Smooth muscle cell (in vitro differentiated cells): ENCODE data around the gene BMERB1. TPM values are rescaled to one million over a fixed set of nuclear protein-coding genes. Genes with fewer than 3 reads are reported as not detected.
"Not testable (repeated sequence)": the region's sequence is repeated elsewhere in the genome, so short reads cannot be mapped to it uniquely, and the experiment has no call there.

Experiments used
- DNase-seq: peaks from one replicate; lab custom pipeline; 2025; ENCODE audit not compliant: unreplicated experiment; lab: John Stamatoyannopoulos, UW
- H2AFZ ChIP-seq: fragments of 200-600 bp; sonication (generic); 2 replicates; pipeline ENCODE4 v1.6.0; 2016; ENCODE audit warnings: antibody characterized with exemption, low read depth, mild to moderate bottlenecking
- H3F3A ChIP-seq: fragments of 200-600 bp; sonication (generic); 2 replicates; pipeline ENCODE4 v1.6.0; 2017; ENCODE audit warnings: antibody characterized with exemption, low read depth
- H3K27ac ChIP-seq: fragments of 200-600 bp; sonication (generic); 2 replicates; pipeline ENCODE4 v1.5.1; 2016; ENCODE audit warnings: low read depth, mild to moderate bottlenecking
- H3K27me3 ChIP-seq: fragments of 200-600 bp; sonication (generic); 2 replicates; pipeline ENCODE4 v1.6.1; 2016; ENCODE audit warnings: low read depth, mild to moderate bottlenecking
- H3K36me3 ChIP-seq: fragments of 200-600 bp; sonication (generic); 2 replicates; pipeline ENCODE4 v1.5.1; 2016; ENCODE audit warnings: low read depth
- H3K4me1 ChIP-seq: fragments of 200-600 bp; sonication (generic); 2 replicates; pipeline ENCODE4 v1.5.1; 2016; ENCODE audit warnings: low read depth
- H3K4me2 ChIP-seq: fragments of 200-600 bp; sonication (generic); 2 replicates; pipeline ENCODE4 v1.6.0; 2016; ENCODE audit warnings: mild to moderate bottlenecking
- H3K4me3 ChIP-seq: fragments of 200-600 bp; sonication (generic); 2 replicates; pipeline ENCODE4 v1.5.1; 2016; ENCODE audit warnings: mild to moderate bottlenecking
- H3K79me2 ChIP-seq: fragments of 200-600 bp; sonication (generic); 2 replicates; pipeline ENCODE4 v1.6.0; 2016; ENCODE audit warnings: low read depth, mild to moderate bottlenecking
- H3K9ac ChIP-seq: fragments of 200-600 bp; sonication (generic); 2 replicates; pipeline ENCODE4 v1.6.0; 2016; ENCODE audit warnings: low read depth
- H3K9me3 ChIP-seq: fragments of 200-600 bp; sonication (generic); replicated peaks from 2 replicates; pipeline ENCODE4 v1.5.1; 2016; ENCODE audit warnings: low read depth
- H4K20me1 ChIP-seq: fragments of 200-600 bp; sonication (generic); 2 replicates; pipeline ENCODE4 v1.6.0; 2016; ENCODE audit warnings: low read depth
- CTCF ChIP-seq: fragments of 200-600 bp; sonication (generic); IDR thresholded peaks from 2 replicates; pipeline ENCODE4 v1.5.1; 2017; ENCODE audit warnings: borderline replicate concordance, mild to moderate bottlenecking, antibody characterized with exemption; ENCODE audit not compliant: insufficient read depth, poor library complexity, severe bottlenecking
- WGBS: methylation state at CpG from one replicate; pipeline ENCODE4 v1.1.7; 2016; ENCODE audit warnings: low lambda C conversion rate; 5-methylcytosine and 5-hydroxymethylcytosine counted together
- polyA plus RNA-seq: library from polyadenylated mRNA; unstranded; fragments of >200 nt; fragmentation: Nextera tagmentation; extraction: Ambion mirVana; gene quantifications from 2 replicates; pipeline ENCODE4 v1.2.1, GENCODE V29; 2016
- total RNA-seq: library from RNA; depleted of rRNA; stranded (reverse); fragments of >200 nt; gene quantifications from 2 replicates; pipeline ENCODE4 v1.2.3, GENCODE V29; 2014

Gene BMERB1
- total and polyA plus RNA-seq, 2 experiments from 2014 or later, result 16.5 to 20.0 TPM

GRCh38 chr16:15567823-15568222 is 133.4 kb downstream of the BMERB1 start:
- H3K4me3 ChIP-seq, result no peak overlapping the region
- DNase-seq, result no peak
- H3K79me2 ChIP-seq, result no peaks in the 10 kb centered on the region
- 92% methylated on average over 5 of the region's 5 CpGs for WGBS
- no peaks in the 10 kb centered on the region for H3K4me1 ChIP-seq
- no peak for TF ChIP-seq CTCF
- H3K36me3 ChIP-seq, result no peaks in the 10 kb centered on the region
- H4K20me1 ChIP-seq, result no peaks in the 10 kb centered on the region
- H3F3A ChIP-seq, result no peaks in the 10 kb centered on the region
- no peak overlapping the region for H3K9ac ChIP-seq
- H3K27ac ChIP-seq, result no peak overlapping the region
- no peaks in the 10 kb centered on the region for H3K9me3 ChIP-seq
- no peak overlapping the region for H3K4me2 ChIP-seq
- no peaks in the 10 kb centered on the region for H3K27me3 ChIP-seq
- H2AFZ ChIP-seq, result no peak overlapping the region

- not testable (repeated sequence) for H3K27ac ChIP-seq, H3K4me2 ChIP-seq, H3F3A ChIP-seq, H3K79me2 ChIP-seq, H3K36me3 ChIP-seq, H3K27me3 ChIP-seq, H3K9ac ChIP-seq, DNase-seq, H2AFZ ChIP-seq, H3K9me3 ChIP-seq, H3K4me1 ChIP-seq, H3K4me3 ChIP-seq, H4K20me1 ChIP-seq
- 87% methylated on average over 4 of the region's 4 CpGs for WGBS
These were observed 136.3 kb downstream of the BMERB1 start for GRCh38 chr16:15570666-15571065.

- Histone ChIP-seq H2AFZ (no peak overlapping the region), H3K4me3 (no peak overlapping the region), H3K79me2 (no peaks in the 10 kb centered on the region), H4K20me1 (no peaks in the 10 kb centered on the region), H3F3A (no peaks in the 10 kb centered on the region), H3K27ac (no peak overlapping the region), H3K4me1 (no peaks in the 10 kb centered on the region), H3K27me3 (no peaks in the 10 kb centered on the region), H3K36me3 (no peaks in the 10 kb centered on the region), H3K9ac (no peak overlapping the region), H3K9me3 (no peaks in the 10 kb centered on the region), H3K4me2 (no peak overlapping the region)
- no peak for TF ChIP-seq CTCF
- 81% methylated on average over 6 of the region's 6 CpGs for WGBS
- no peak for DNase-seq
These were observed 137.2 kb downstream of the BMERB1 start for GRCh38 chr16:15571557-15571956.

- Histone ChIP-seq H3K27me3 (no peaks in the 10 kb centered on the region), H3K4me2 (no peak overlapping the region)
- WGBS, result 68% methylated on average over 9 of the region's 9 CpGs
These were observed 138.1 kb downstream of the BMERB1 start for GRCh38 chr16:15572329-15573001.

More at GRCh38 chr16:15572329-15573001, 138.1 kb downstream of the BMERB1 start:
- Histone ChIP-seq H3K9ac (no peak overlapping the region), H2AFZ (no peak overlapping the region), H3K4me3 (no peak overlapping the region), H3K27ac (no peak overlapping the region), H3K4me1 (no peaks in the 10 kb centered on the region), H3K9me3 (no peaks in the 10 kb centered on the region), H4K20me1 (no peaks in the 10 kb centered on the region), H3K36me3 (no peaks in the 10 kb centered on the region), H3K79me2 (no peaks in the 10 kb centered on the region), H3F3A (no peaks in the 10 kb centered on the region)
- TF ChIP-seq CTCF, result no peak
- no peak for DNase-seq
